ENCODE results near the gene ZNF469. TPM values are rescaled to one million over a fixed set of nuclear protein-coding genes. Genes with fewer than 3 reads are reported as not detected.
"Not testable (repeated sequence)": the region's sequence is repeated elsewhere in the genome, so short reads cannot be mapped to it uniquely, and the experiment has no call there.

ZNF469 gene
- total RNA-seq, 1 donor from 2014 or later = 28.7 TPM

- TF ChIP-seq CTCF (IDR thresholded peaks at IDR 0.05; ENCODE audit: unreplicated experiment) = no peak
- Mint-ChIP-seq H3K4me3 (no peak overlapping the region), H3K9me3 (no peaks in the 10 kb centered on the region), H3K27me3 (ENCODE audit: low read depth) (no peaks in the 10 kb centered on the region), H3K4me1 (peaks cover 7% of the 10 kb centered on the region), H3K27ac (no peak overlapping the region), H3K36me3 (no peaks in the 10 kb centered on the region)
- DNase-seq (ENCODE audit: low spot score in 2 of 2, unreplicated experiment in 2 of 2) = no peak
These were observed 25.0 kb downstream of the ZNF469 start for GRCh38 chr16:88407807-88408206.

- DNase-seq (ENCODE audit: low spot score in 2 of 2, unreplicated experiment in 2 of 2) = no peak
- H3K27me3 Mint-ChIP-seq (ENCODE audit: low read depth) = no peaks in the 10 kb centered on the region
- no peak for TF ChIP-seq CTCF (IDR thresholded peaks at IDR 0.05; ENCODE audit: unreplicated experiment)
- no peak overlapping the region for H3K4me3 Mint-ChIP-seq
- peaks cover 7% of the 10 kb centered on the region for H3K4me1 Mint-ChIP-seq
- H3K27ac Mint-ChIP-seq = no peak overlapping the region
- no peaks in the 10 kb centered on the region for H3K9me3 Mint-ChIP-seq
- no peaks in the 10 kb centered on the region for H3K36me3 Mint-ChIP-seq
These were observed 25.9 kb downstream of the ZNF469 start for GRCh38 chr16:88408561-88409142.

- H3K4me3 Mint-ChIP-seq = no peak overlapping the region
- no peaks in the 10 kb centered on the region for H3K9me3 Mint-ChIP-seq
- H3K27ac Mint-ChIP-seq = no peak overlapping the region
- DNase-seq (ENCODE audit: low spot score in 2 of 2, unreplicated experiment in 2 of 2) = no peak
- H3K27me3 Mint-ChIP-seq (ENCODE audit: low read depth) = no peaks in the 10 kb centered on the region
- no peak for TF ChIP-seq CTCF (IDR thresholded peaks at IDR 0.05; ENCODE audit: unreplicated experiment)
- no peaks in the 10 kb centered on the region for H3K36me3 Mint-ChIP-seq
- H3K4me1 Mint-ChIP-seq = peaks cover 7% of the 10 kb centered on the region
These were observed 26.7 kb downstream of the ZNF469 start for GRCh38 chr16:88409296-88410065.

- not testable (repeated sequence) for H3K36me3 Mint-ChIP-seq; H3K27me3 Mint-ChIP-seq (ENCODE audit: low read depth); H3K4me1 Mint-ChIP-seq; H3K9me3 Mint-ChIP-seq; DNase-seq (ENCODE audit: low spot score in 2 of 2, unreplicated experiment in 2 of 2); H3K27ac Mint-ChIP-seq; H3K4me3 Mint-ChIP-seq
These were observed 27.7 kb downstream of the ZNF469 start for GRCh38 chr16:88410297-88410968.

GRCh38 chr16:88411951-88412576 lies 29.3 kb downstream of the ZNF469 start:
- DNase-seq (ENCODE audit: low spot score in 2 of 2, unreplicated experiment in 2 of 2) = no peak
- H3K27ac Mint-ChIP-seq = peak overlapping the region; percentile 6
- no peaks in the 10 kb centered on the region for H3K36me3 Mint-ChIP-seq
- H3K9me3 Mint-ChIP-seq = no peaks in the 10 kb centered on the region
- no peak for TF ChIP-seq CTCF (IDR thresholded peaks at IDR 0.05; ENCODE audit: unreplicated experiment)
- H3K4me3 Mint-ChIP-seq = no peak overlapping the region
- no peaks in the 10 kb centered on the region for H3K27me3 Mint-ChIP-seq (ENCODE audit: low read depth)
- H3K4me1 Mint-ChIP-seq = no peaks in the 10 kb centered on the region

GRCh38 chr16:88412766-88413165 lies 30.0 kb downstream of the ZNF469 start:
- Mint-ChIP-seq H3K4me3 (no peak overlapping the region), H3K9me3 (no peaks in the 10 kb centered on the region), H3K36me3 (no peaks in the 10 kb centered on the region), H3K4me1 (no peaks in the 10 kb centered on the region), H3K27ac (no peak overlapping the region), H3K27me3 (ENCODE audit: low read depth) (no peaks in the 10 kb centered on the region)
- DNase-seq (ENCODE audit: low spot score in 2 of 2, unreplicated experiment in 2 of 2) = no peak
- TF ChIP-seq CTCF (IDR thresholded peaks at IDR 0.05; ENCODE audit: unreplicated experiment) = no peak

All from mesothelial cell of epicardium (in vitro differentiated cells).